ENCODE results near the gene CERS6. TPM values are rescaled to one million over a fixed set of nuclear protein-coding genes. Genes with fewer than 3 reads are reported as not detected.

Gene CERS6
- total RNA-seq, 1 donor from 2014 or later: 17.7 TPM

GRCh38 chr2:168649562-168649961 lies 193.5 kb downstream of the CERS6 start:
- H3K27me3 ChIP-seq (ENCODE audit: control insufficient read depth, insufficient read depth, low read length): no peaks in the 10 kb centered on the region
- no peak overlapping the region for H3K4me3 ChIP-seq (ENCODE audit: low read depth, low read length)
- DNase-seq (ENCODE audit: low read depth): no peak
- no peak for TF ChIP-seq CTCF (IDR thresholded peaks at IDR 0.05; ENCODE audit: insufficient read depth, low read length, poor library complexity, severe bottlenecking)
- H3K36me3 ChIP-seq (ENCODE audit: control insufficient read depth, insufficient read depth, low read length): no peaks in the 10 kb centered on the region

GRCh38 chr2:168650139-168650538 lies 194.1 kb downstream of the CERS6 start:
- Histone ChIP-seq H3K36me3 (ENCODE audit: control insufficient read depth, insufficient read depth, low read length) (no peaks in the 10 kb centered on the region), H3K4me3 (ENCODE audit: low read depth, low read length) (no peak overlapping the region), H3K27me3 (ENCODE audit: control insufficient read depth, insufficient read depth, low read length) (no peaks in the 10 kb centered on the region)
- TF ChIP-seq CTCF (IDR thresholded peaks at IDR 0.05; ENCODE audit: insufficient read depth, low read length, poor library complexity, severe bottlenecking): no peak
- no peak for DNase-seq (ENCODE audit: low read depth)

- no peak for TF ChIP-seq CTCF (IDR thresholded peaks at IDR 0.05; ENCODE audit: insufficient read depth, low read length, poor library complexity, severe bottlenecking)
- DNase-seq (ENCODE audit: low read depth): no peak
- Histone ChIP-seq H3K36me3 (ENCODE audit: control insufficient read depth, insufficient read depth, low read length) (no peaks in the 10 kb centered on the region), H3K4me3 (ENCODE audit: low read depth, low read length) (no peak overlapping the region), H3K27me3 (ENCODE audit: control insufficient read depth, insufficient read depth, low read length) (no peaks in the 10 kb centered on the region)
Observed at GRCh38 chr2:168650781-168651180, 194.7 kb downstream of the CERS6 start.

- no peak for DNase-seq (ENCODE audit: low read depth)
- Histone ChIP-seq H3K27me3 (ENCODE audit: control insufficient read depth, insufficient read depth, low read length) (no peaks in the 10 kb centered on the region), H3K4me3 (ENCODE audit: low read depth, low read length) (no peak overlapping the region), H3K36me3 (ENCODE audit: control insufficient read depth, insufficient read depth, low read length) (no peaks in the 10 kb centered on the region)
- TF ChIP-seq CTCF (IDR thresholded peaks at IDR 0.05; ENCODE audit: insufficient read depth, low read length, poor library complexity, severe bottlenecking): no peak
Observed at GRCh38 chr2:168652997-168653921, 197.2 kb downstream of the CERS6 start.

GRCh38 chr2:168654705-168655104 lies 198.6 kb downstream of the CERS6 start:
- TF ChIP-seq CTCF (IDR thresholded peaks at IDR 0.05; ENCODE audit: insufficient read depth, low read length, poor library complexity, severe bottlenecking): no peak
- Histone ChIP-seq H3K27me3 (ENCODE audit: control insufficient read depth, insufficient read depth, low read length) (no peaks in the 10 kb centered on the region), H3K36me3 (ENCODE audit: control insufficient read depth, insufficient read depth, low read length) (no peaks in the 10 kb centered on the region), H3K4me3 (ENCODE audit: low read depth, low read length) (no peak overlapping the region)
- DNase-seq (ENCODE audit: low read depth): no peak
